Activated CD8-positive, alpha-beta memory T cell treated with anti-CD3 and anti-CD28 coated beads, Interleukin-2, amount 50 U/mL, for 1 hour (primary cell): ENCODE results near the gene AADACL3.

ENCODE experiments used
- DNase-seq: peaks from one replicate; pipeline ENCODE4 v3.0.0-alpha.2; 2020; ENCODE audit errors: extremely low read depth

AADACL3 gene

GRCh38 chr1:12769031-12769430, 53.1 kb downstream of the AADACL3 start:
- DNase-seq: no peak

- no peak for DNase-seq
Observed at GRCh38 chr1:12769976-12770505, 54.1 kb downstream of the AADACL3 start.

- DNase-seq: no peak
Observed at GRCh38 chr1:12770620-12771019, 54.7 kb downstream of the AADACL3 start.

GRCh38 chr1:12771186-12771585, 55.3 kb downstream of the AADACL3 start:
- DNase-seq: no peak

GRCh38 chr1:12772520-12772919, 56.6 kb downstream of the AADACL3 start:
- no peak for DNase-seq

GRCh38 chr1:12773438-12773837, 57.5 kb downstream of the AADACL3 start, which contains the start of gene PRAMEF12:
Gene PRAMEF12, plus strand, starts transcription at chr1:12773738. Its CDS starts 1,130 bp downstream, at chr1:12774868.
- DNase-seq: no peak

- DNase-seq: no peak
Observed at GRCh38 chr1:12774801-12775345, 59.0 kb downstream of the AADACL3 start.

- no peak for DNase-seq
Observed at GRCh38 chr1:12775443-12775842, 59.5 kb downstream of the AADACL3 start.

- no peak for DNase-seq
Observed at GRCh38 chr1:12776801-12777557, 61.1 kb downstream of the AADACL3 start.
